ENCODE measurements around the gene LRGUK.

Gene LRGUK

GRCh38 chr7:134141868-134142264 lies 14.7 kb downstream of the LRGUK start:
- no peak overlapping the region for H3K4me3 ChIP-seq (ENCODE audit: low read depth, low read length)
- no peak for TF ChIP-seq CTCF (IDR thresholded peaks at IDR 0.05; ENCODE audit: borderline replicate concordance, insufficient read depth, low read depth, low read length)

GRCh38 chr7:134153493-134154136 lies 26.5 kb downstream of the LRGUK start:
- H3K4me3 ChIP-seq (ENCODE audit: low read depth, low read length), result no peak overlapping the region
- TF ChIP-seq CTCF (IDR thresholded peaks at IDR 0.05; ENCODE audit: borderline replicate concordance, insufficient read depth, low read depth, low read length), result no peak

GRCh38 chr7:134154581-134155130 lies 27.5 kb downstream of the LRGUK start:
- H3K4me3 ChIP-seq (ENCODE audit: low read depth, low read length), result no peak overlapping the region
- no peak for TF ChIP-seq CTCF (IDR thresholded peaks at IDR 0.05; ENCODE audit: borderline replicate concordance, insufficient read depth, low read depth, low read length)

DNA sequence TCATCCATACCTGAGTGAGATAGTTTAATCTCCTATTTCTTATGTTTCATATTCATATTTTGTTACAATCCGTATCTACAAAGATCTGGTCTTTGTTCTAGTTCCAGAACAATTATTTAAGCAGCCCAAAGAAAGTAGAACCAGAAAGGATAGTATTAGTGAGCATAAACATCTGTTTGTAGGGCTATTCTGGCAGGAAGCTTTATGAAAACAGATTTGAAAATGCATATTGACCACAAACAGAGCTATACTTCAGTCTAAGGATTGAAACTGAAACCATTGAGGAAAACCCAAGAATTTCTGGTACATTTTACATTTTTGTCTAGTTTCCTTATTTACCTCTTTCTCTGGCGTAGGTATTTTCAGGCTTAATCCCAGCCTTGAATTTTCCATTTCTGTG lies 28.1 kb downstream of the LRGUK start:
- no peak overlapping the region for H3K4me3 ChIP-seq (ENCODE audit: low read depth, low read length)
- TF ChIP-seq CTCF (IDR thresholded peaks at IDR 0.05; ENCODE audit: borderline replicate concordance, insufficient read depth, low read depth, low read length), result no peak

- no peak for TF ChIP-seq CTCF (IDR thresholded peaks at IDR 0.05; ENCODE audit: borderline replicate concordance, insufficient read depth, low read depth, low read length)
- H3K4me3 ChIP-seq (ENCODE audit: low read depth, low read length), result no peak overlapping the region
Measured at GRCh38 chr7:134155871-134156270, 28.7 kb downstream of the LRGUK start.

DNA sequence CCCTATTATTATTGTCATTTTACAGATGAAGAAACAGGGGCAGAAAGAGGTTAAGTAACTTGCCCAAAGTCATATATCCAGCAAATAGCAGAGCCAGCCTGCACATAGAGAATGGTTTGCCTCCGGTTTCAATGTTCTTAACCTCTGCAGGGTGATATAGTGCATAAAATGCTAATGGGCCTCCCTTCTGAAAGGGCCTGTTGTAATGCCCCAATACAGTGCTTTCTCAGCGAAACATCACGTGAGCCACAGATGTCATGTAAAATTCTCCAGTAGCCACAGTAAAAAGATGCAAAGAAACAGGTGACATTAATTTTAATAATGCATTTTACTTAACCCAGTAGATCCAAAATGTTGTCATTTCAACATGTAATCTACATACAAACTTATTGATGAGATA lies 38.1 kb downstream of the LRGUK start:
- TF ChIP-seq CTCF (IDR thresholded peaks at IDR 0.05; ENCODE audit: borderline replicate concordance, insufficient read depth, low read depth, low read length), result no peak
- H3K4me3 ChIP-seq (ENCODE audit: low read depth, low read length), result no peak overlapping the region

DNA sequence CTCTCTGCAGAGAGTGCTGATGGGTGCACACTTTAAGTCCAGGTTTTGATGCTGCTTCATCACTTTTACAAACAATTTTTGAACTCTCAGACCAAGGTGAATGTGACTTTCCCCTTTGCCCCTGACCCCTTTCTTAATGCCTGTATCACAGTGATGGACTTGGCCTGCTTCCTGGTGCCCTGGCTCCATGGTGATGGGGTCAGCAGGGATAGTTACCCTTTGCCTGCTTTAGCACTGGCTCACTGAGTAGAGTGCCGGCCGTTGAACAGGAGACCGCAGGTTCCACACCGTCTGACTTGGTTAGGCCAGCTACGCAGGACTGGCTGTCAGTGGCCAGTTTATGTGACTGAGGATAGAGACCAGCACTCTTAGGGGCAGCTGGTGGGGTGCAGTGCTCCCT lies 40.1 kb downstream of the LRGUK start:
- no peak overlapping the region for H3K4me3 ChIP-seq (ENCODE audit: low read depth, low read length)
- no peak for TF ChIP-seq CTCF (IDR thresholded peaks at IDR 0.05; ENCODE audit: borderline replicate concordance, insufficient read depth, low read depth, low read length)
